Epidermal melanocyte (primary cell): ENCODE measurements around the gene FRRS1L.

Experiments used
- DNase-seq: peaks from one replicate; pipeline ENCODE4 v3.0.0; 2011; ENCODE audit warnings: low spot score; ENCODE audit not compliant: insufficient read length

FRRS1L gene

DNA sequence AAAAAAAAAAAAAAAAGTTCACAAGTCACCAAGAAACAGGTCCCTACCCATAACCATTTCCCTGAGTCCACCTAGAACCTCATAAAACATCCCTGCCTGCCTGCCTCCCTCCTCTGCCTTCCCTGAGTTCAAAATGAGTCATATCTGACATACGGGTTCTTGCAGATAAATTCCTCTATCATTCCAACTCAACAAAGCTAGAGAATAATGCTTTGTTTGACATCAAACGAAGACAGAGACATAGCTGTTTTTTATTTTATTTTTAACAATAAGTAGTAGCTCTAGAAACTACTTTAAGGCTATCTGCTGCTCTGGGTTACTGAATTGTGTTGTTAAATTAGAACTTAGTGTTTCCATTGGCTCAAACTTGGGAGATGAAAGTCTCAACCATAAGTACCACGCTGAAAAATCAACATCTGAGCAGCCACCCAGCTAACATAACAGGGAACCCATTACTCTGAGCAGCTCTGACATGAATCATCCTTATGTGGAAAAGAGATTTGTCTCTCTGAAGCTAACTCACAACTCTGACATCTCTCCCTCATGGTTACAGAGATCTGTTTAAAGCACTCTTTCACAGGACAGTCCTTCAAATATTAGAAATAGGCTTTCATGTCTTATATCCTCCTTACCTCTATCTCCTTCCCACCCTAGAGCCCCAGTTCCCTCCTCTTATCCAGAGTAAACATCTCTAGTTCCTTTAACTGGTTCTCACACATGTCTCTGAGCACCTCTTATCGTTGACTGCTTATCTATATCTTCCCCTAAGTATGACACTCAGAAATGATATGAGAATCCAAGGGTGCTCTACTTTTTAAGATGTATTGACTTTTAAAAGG lies 59.4 kb downstream of the FRRS1L start:
- DNase-seq = no peak

DNA sequence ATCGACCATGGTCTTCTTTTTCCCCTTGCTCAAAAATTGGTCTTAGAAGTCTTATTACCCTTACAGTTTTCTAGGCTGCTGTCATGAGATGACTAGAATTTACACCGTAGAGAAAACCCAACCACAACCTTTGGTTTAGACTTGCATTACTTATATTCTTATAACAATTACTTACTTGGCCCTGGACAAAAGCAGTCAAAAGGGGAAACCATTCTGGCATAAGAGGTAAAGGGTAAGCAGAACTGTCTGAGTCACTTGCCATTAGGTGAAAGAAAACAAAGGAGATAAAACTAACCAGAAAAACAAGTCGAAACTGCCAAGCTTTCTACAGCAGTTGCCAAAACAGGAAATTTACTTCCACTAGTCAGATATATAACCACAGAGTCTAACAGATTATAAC lies 65.2 kb downstream of the FRRS1L start:
- DNase-seq = no peak

DNA sequence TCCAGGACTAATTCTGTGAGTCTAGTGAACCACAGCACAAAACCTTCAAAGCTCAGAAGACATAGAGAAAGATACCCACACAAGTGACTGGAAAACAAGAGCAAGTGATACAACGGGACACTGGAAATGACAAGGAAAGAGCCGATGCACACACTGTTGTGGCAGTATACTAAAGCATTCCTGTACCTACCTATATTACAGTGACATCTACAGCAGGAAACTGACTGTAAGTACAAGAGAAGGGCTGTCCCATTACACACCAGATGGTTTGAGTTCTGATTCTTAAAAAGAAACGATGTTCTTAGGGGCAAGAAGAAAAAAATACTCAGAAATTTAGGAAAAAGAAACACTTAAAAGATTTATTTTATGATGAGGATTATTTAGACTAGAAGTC lies 65.8 kb downstream of the FRRS1L start:
- no peak for DNase-seq

DNA sequence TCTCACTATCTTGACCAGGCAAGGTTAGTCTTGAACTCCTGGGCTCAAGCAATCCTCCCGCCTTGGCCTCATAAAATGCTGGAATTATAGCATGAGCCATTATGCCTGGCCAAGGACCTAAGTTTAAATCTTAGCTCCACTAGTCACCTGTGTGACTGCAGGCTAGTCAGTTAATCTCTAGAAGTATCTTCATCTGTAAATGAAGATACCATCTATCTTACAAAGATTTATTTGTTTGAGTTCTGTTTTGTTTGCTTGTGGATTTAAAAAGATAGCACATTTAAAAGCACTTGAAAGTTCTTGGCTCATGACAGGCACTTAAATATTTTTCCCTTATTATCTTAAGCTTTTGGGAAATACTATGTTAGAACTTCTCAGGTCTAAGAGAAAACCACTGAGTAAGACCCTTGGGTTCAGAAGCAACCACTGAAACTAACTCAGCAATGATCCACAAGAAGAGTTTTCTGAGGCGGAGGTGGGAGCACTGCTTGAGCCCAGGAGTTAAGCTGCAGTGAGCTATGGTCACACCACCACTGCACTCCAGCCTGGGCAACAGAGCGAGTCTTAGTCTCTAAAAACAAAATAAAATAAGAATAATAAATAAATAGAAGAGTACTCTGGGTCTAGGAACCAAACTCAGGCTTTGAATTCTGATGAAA lies 66.4 kb downstream of the FRRS1L start:
- no peak for DNase-seq

- DNase-seq = no peak
These were observed 68.1 kb downstream of the FRRS1L start for GRCh38 chr9:109098960-109099308.

DNA sequence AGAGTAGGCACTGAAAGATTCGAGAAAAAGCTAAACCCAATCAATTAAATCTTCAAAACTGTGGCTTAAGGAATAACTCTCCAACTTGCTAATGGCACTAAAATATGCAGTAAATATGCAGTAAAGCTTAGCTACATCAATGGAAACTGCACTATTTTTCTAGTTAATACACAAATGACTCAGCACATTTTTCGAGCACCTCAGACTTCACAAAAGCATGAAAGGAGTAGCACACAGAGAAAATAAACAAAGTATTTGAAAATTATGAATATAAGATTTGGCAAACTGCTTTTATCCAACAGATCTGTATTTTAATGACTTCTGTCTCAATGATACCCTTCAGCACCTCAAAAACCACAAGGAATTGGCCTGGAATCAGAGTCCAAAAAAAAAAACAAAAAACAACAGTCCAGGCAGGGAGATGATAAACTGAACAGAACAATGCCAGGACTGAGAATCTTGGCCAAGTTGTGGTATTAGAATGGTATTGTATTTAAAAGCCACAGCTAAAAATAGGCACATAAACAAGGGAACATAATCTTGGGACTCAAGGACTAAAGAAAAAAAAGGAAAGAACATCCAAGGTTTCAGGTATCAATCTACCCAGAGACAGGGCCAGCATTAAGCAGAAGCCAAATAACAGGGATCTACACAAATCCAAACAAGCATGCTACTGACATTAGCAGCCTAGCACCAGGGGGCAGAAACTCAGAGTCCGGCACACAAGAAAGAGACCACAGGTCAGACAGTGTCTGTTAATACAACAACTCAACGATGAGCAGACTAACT lies 68.7 kb downstream of the FRRS1L start:
- no peak for DNase-seq

DNA sequence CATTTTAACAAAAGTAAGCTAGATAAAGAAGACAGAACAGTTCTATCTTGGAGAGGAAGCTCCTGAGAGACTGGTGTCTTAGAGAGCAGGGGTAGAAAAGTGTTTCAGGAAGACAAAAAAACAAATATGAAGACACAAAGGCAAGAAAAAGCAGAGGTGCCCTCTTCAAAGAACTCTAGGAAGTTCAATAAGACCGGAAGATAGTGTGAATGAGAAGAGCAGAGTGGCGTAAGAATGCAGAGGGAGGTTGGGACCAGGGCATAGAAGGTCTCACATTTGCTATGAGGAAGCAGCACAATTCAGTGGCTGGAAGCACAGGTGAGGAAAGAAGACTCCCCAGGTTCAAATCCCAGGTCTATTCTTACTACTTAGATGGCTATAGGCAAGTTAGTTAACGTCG lies 69.9 kb downstream of the FRRS1L start:
- no peak for DNase-seq

DNA sequence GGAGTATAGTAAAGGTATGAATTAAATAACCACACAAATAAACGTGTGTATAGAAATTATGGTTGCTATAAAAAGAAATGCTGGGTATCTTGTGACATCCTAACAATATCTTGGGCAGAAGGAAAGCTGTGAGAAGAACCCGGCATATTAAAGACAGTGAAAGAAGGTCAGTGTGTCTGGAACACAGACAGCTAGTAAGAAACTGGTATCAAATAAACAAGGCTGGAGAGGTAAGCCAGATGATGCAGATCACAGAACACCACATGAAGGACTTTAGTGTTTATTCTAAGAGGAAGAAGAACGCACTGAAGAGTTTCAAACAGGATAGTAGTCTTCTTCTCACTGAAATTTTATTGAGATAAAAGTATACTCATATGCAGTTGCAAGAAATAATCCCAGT lies 71.7 kb downstream of the FRRS1L start:
- no peak for DNase-seq

GRCh38 chr9:109094268-109094667 lies 72.8 kb downstream of the FRRS1L start:
- no peak for DNase-seq

- DNase-seq = no peak
These were observed 74.5 kb downstream of the FRRS1L start for GRCh38 chr9:109092587-109092986.

DNA sequence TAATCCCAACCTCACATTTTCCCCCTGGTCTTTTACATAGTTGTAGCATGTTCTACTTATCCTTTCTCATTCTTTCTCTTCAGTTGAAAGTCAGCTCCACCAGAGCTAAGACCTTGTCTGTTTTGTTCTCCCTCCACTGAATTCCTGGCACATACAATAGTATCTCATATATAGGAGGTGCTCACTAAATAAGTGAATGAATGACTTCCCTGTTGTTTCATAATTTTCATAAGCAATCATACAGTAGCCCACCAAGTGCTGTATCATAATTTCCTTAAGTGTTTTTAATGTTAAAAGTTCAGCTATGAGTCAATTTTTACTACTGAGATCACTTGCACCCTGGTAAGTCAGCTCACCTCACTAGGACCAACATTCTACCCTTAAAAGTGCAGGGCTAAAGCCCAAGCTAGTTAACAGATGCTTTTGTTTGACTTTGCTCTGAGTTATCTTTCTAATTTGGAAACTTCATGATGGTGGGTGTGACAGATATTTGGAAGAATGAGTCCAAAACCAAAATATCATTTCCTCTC lies 74.9 kb downstream of the FRRS1L start:
- DNase-seq = no peak

GRCh38 chr9:109088221-109088620 lies 78.8 kb downstream of the FRRS1L start:
- DNase-seq = no peak

- no peak for DNase-seq
These were observed 79.3 kb downstream of the FRRS1L start for GRCh38 chr9:109087795-109088194.

DNA sequence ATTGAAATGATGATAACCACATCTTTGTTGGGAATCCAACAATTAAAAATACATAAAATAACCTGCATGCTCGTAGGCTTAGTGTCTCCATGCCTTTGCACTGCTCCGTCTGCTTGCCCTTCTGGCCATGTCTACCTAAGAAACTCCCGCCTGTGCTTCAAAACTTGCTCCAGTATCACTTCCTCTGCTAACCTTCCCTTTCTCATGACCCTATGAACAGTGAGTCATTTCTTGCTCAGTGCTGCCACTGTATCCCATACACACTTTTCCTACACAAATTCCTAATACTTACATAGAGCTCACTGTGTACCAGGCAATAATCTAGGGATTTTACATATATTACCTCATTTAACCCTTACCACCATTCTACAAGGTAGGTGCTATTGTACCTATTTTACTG lies 80.8 kb downstream of the FRRS1L start:
- DNase-seq = no peak

GRCh38 chr9:109085510-109085909 lies 81.5 kb downstream of the FRRS1L start:
- no peak for DNase-seq

GRCh38 chr9:109083813-109084405 lies 83.1 kb downstream of the FRRS1L start:
- DNase-seq = no peak

GRCh38 chr9:109083141-109083540 lies 83.9 kb downstream of the FRRS1L start:
- no peak for DNase-seq

- DNase-seq = no peak
These were observed 84.9 kb downstream of the FRRS1L start for GRCh38 chr9:109082091-109082620.
